ENCODE data around the gene ADCY9.

The ADCY9 gene

DNA sequence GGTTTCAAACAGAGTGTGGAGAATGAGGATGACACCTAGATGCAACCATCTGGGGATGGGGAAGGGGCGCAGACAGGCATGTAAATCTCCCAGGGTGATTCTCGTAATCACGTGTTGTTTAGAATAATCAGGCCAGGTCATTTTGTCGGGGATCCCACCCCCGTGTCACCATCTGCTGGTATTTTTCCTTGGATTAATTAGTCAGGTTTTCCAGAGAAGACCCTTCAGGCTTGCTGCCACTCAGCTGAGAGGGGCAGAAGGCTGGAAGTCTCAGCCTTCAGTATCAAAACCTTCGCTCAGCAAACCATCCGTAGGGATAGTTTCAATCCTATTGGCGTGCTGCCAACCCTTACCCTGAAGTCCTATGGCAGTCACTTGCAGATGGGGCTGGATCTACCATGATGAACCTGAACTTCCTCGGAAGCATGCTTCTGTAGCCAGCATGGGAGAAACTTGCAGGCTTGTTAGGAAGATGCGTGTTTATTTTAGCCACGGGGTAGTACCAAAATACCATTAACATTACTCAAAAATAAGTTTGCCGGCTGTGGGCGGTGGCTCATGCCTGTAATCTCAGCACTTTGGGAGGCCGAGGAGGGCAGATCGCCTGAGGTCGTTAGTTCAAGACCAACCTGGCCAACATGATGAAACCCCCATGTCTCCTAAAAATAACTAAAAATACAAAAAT, 7.5 kb upstream of the ADCY9 start:
- DNase-seq (ENCODE audit: low spot score), result no peak

DNA sequence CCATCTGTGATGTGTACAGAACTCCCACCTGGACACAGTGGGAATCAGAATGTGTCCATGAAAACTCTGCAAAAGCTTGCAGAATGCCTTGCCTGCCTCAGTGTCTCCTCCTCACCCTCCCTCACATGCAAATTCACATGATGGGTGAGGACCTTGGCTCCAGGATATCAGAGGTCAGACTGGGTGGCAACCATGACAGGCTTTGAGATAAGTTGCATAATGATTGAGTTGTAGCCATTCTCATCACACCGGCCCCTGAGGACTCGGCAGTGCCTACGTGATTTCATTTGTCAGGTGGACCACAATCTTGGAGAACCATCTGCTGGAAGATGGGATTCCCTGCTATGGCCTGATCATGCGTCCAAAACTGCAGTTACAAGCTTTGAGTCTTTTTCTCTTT, 3.9 kb upstream of the ADCY9 start:
- no peak for DNase-seq (ENCODE audit: low spot score)

DNA sequence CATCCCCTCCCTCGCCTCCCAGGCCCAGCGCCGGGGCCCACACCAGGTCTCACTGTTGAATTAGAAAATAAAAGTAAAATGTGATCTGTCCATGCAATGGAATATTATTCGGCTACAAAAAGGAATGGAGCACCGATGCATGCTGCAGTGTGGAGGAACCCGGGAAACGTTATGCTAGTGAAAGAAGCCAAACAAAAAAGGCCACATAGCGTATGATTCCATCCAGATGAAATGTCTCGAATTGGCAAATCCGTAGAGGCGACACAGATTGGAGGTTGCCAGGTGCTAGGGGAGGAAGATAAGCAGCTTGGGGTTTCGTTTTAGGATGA, 972 bp upstream of the ADCY9 start:
- no peak for DNase-seq (ENCODE audit: low spot score)

DNA sequence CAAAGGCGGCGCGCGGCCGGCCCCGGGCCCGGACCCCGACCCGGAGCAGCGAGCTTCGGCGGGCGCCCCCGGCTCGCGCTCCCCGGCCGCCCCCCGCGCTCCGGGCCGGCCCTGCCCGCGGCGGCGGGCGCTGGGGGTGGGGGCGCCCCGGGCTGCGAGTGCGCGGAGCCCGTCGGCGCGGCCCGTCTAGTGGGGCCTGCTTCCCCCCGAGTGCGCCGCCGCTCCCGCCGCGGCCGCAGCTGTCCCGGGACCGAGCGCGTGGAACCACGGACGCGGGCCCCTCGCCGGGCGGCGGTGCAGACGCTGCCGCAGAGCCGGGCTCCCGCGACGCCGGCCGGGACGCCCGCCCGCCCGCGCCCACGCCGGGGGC, 308 bp downstream of the ADCY9 start:
- no peak for DNase-seq (ENCODE audit: low spot score)

DNA sequence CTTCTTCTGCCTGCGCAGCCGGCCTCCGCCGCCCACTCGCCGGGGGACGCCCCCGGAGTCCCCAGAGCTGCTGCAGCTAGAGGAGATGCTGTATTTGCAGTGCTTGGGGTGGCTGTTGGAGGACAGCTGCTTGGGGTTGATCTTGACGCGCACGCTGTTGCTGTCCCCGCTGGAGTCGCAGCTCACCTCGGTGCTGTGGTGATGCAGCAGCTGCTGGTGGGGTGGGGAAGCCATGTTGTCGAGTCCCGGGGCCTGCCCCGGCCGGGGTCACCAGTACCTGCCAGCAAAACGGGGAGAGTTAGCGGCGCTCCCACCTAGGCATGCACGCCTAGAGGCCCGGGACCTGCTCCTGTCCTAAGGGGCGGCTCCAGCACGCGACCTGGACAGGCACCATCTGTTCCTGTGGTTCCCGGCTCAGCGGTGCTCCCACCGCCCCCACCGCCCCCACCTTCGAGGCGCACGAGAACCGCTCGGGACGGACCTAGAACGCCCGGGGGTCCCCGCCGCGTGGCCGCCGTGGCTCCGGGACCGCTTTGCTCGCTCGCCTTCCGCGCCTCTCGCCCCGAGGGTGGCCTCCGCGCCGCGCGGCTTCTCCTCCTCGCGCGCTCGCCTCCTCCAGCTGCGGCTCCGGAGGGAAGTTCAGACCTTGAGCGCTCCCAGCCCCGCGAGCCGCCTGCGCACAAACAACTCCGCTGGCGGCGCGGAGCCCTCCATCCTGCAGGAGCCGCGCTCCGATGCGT, 863 bp downstream of the ADCY9 start:
- DNase-seq (ENCODE audit: low spot score), result peak; percentile 72

DNA sequence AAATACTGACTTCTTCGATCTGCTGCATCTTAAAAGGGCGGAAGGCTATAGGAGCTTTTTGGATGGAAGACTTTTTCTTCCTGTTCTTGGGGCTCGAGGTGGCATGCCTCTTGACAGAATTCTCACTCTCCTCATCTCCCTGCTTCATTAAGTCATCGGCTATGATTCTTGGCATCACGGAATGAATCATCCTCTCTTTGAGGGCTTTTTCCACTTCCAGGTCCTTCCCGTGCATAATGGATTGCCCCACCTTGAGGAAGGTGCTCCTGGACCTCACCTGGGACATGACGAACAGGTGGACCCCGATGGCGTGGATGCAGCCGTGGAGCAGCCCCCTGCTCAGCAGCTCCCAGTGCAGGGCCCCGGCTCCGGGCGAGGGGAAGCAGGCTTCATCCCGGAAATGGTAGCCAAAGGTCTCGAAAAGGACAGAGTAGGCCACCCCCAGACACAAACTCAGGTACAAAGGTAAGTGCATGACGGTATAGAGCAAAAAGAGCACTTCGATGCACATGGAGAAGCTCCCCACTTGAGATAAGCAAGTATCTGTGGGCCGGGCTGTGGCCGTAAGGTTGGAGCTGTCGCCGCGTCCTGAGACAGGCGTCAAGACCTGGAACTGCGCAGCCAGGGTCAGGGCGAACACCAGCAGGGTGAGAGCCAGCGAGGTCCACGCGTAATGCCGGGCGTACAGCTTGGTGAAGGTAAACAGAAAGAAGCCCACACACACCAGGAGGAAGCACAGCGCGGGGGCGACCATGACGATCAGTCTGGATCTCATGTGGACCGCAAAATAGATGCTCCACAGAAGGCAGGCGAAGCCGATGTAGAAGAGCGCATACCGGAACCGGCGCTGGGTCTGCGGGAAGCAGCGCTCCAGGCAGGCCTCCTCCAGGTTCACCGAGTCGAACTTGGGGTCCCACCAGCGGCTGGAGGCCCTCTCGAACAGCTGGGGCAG, 1.7 kb downstream of the ADCY9 start:
- no peak for DNase-seq (ENCODE audit: low spot score)

DNA sequence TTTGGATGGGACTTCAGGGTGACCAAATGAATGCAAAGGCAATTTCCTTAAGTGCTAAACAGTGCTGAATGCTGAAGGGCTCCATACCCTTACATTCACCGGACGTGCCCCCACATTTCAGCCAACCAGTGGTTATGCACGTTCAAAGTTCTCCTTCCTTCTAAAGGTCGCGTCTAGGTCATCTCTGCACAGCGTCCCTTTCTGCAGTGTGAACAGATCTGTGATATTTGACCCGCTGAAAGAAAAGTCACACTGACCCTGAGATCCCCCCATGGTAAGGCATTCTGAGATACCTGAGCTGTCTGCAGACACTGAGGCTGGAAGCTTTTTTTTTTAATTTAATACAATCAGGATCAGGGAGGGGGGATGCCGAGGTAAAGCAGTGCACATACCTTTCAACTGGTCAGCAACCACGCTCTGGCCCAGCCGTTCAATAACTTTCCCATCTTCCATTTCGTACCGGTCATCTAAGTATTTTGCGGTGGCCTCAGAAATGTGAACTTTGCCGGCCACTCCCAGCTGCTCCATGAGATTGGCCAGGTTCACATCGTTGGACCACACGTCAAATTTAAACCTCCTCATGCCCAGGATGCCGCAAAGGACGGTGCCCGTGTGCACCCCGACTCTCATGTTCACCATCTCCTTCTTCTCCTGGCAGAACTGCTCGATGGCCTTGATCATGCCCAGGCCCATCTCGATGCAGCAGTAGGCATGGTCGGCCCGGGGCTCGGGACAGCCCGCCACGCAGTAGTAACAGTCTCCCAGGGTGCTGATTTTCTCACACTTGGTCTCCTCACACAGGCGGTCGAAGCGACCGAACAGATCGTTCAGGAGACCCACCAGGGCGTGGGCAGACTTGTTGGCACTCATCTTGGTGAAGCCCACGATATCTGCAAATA, 2.6 kb downstream of the ADCY9 start:
- DNase-seq (ENCODE audit: low spot score), result no peak

DNA sequence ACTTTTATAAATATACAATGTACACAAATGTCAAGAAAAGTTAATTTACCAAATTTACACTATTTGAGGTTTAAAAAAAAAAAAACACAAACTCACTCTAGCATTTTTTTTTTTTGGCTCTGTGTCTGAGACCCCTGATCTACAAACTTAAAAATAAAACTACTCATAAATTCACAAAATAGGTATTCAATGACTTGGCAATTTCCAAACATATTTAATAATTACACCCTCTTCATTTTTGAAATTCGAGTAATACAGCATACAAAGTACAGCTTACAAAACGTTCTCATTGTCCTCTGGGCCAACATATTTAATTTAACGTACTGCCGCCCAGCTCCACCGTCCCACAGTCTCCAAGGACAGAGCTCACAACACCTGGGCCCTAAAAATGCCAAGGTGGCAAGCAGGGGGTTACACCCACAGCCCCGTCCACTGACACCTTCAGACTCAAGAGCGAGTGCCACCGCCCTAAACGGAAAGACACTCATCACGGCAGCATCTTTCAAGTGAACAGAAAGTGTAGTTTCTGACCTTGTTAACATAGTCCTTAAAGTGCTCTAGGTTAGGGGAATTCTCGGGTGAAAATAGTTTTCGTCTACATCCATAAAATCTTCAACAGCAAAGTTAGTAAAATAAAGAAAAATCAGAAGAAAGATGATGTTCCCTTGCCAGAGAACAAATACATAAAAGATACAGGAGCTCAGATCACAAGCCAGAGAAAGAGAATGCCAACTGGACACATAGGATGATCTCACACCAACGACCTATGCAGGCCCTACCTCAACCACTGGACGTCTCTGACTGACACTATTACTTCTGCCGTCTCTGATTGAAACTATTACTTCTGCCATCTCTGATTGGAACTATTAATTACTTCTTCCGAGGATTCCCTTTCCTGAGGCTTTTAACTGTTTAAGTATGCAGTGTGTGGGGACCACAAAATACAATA, 4.2 kb downstream of the ADCY9 start:
- DNase-seq (ENCODE audit: low spot score), result no peak

DNA sequence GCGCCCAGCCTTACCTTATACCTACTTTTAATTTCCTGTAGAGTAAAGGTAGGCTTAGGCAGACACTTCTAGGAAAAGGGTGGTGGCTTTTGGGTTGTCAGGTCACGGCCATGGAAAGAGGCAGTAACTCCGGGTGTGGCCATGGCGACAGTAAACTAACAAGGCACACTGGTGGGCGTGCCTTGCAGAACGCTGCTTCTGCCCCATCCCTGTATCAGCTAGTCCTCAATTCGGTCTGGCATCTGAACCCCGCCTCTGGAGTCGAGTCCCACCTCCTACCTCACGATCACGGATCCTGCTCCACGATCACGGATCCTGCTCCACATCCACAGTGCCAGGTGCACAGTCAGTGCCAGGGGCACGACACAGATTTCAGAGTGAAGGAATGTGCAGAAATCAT, 5.6 kb downstream of the ADCY9 start:
- DNase-seq (ENCODE audit: low spot score), result no peak

DNA sequence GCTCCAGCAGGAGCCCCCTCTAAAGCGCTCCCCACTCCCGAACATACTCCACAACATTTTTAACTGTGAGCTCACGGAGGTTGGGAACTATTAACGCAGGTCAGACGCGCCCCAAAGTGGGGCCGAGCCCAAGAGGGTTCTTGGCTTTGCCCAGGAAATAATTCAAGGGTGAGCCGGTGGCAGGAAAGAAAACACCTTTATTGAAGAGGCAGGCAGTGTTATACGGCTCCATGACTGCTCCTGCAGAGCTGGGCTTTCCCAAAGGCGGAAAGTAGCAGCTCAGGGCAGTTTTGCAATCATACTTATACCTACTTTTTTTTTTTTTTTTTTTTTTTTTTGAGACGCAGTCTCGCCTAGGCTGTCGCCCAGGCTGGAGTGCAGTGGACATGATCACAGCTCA, 6.2 kb downstream of the ADCY9 start:
- no peak for DNase-seq (ENCODE audit: low spot score)

DNA sequence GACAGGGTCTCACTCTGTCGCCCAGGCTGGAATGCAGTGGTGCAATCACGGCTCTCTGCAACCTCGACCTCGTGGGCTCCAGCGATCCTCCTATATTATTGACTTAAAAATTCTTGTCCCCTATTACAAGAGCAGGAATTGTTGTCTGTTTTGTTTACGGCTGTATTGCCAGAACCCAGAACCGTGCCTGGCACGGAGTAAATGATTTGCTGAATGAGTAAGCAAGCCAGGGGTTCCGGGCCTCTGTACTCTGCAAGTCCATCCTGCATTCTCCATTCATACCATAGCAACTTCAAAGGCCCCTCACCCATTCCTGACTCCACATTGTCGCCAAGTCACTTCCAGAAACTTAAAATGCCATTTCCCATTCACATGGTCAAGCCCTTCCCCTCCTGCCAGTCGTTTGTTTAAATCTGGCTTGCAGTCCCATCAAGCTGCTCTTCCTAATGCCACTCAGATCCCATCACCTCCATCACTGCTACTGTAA, 6.9 kb downstream of the ADCY9 start:
- no peak for DNase-seq (ENCODE audit: low spot score)

DNA sequence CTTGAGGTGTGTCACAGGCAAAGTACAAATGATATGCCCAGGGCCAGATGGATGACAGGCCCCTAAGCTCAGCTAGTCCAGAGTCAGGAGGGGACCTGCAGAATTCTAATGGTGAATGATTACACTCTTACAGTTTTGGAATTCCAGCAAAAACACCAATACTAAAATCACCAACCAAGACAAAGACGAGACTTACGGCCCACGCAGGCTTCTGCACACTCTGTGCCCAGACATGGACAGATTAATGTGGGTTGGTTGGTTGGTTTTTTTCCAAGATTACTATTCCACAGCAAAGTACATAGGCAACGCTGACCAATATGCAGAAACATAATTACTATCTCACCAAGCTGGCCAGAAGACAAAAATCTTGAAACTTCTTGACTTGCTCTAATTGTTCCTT, 9.7 kb downstream of the ADCY9 start:
- DNase-seq (ENCODE audit: low spot score), result no peak

DNA sequence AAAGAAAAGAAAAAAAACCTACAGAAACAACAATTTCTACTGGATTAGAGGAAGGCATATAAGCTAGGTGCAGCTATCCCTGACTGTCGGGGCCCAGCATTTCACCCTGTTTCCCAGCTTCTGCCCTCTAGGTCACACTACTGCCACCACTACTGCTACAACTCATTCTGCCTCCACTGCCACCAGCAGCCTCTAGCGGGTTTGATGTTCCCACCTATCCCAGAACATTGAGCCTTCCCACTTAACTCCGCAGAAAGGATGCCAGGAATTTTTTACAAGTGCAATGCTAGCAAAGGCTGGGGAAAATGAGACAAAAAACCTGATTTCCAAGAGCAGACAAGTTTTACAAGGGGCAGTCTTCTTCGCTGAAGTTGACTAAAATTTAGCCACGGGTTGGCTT, 10.4 kb downstream of the ADCY9 start:
- DNase-seq (ENCODE audit: low spot score), result no peak

DNA sequence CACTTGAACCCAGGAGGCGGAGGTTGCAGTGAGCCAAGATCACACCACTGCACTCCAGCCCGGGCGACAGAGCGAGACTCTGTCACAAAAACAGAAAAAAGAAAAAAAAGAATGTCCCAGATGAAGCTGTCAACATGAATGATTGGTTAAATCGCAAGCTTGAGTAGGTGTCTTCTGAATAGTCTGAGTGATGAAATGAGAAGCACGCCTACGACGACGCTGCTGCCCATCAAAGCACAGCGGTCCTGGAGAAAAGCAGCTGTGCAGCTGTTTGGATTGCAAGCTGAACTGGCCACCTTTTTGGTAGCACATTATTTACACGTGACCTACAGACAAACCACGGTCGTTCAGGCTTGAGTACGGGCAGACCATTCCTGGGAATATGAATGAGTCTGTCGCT, 12.5 kb downstream of the ADCY9 start:
- no peak for DNase-seq (ENCODE audit: low spot score)

DNA sequence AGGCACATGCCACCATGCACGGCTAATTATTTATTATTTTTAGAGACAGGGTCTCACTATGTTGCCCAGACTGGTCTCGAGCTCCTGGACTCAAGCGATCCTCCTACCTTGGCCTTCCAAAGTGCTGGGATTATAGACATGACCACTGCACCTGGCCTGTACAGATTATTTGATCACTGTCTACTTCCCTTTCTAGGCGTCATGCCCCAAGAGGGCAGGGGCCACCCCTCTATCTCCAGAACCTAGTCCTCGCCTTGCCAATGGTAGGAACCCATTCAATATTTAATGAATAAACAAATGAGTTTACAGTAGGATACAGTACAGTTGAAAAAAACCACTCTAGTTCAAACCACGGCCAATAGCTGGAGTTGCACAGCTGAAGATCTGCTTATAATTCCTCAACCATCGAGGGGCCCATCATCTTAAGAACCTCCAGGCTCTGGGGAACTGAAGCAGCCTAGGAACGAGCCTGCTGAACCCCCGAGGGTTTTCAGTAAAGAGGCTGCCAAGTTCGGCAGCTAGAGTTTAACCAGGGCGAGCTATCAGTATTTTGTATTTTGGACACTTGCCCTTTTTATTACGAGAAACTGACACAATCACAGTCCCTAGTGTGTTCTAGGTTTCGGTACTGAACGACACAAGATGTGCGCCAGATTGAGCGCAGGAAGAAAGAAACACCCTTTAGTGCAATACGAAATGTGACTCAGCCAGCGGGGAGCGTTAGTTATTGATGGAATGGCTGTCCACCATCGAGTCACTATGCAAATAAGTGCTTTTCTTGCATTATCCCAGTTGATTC, 14.6 kb downstream of the ADCY9 start:
- no peak for DNase-seq (ENCODE audit: low spot score)

DNA sequence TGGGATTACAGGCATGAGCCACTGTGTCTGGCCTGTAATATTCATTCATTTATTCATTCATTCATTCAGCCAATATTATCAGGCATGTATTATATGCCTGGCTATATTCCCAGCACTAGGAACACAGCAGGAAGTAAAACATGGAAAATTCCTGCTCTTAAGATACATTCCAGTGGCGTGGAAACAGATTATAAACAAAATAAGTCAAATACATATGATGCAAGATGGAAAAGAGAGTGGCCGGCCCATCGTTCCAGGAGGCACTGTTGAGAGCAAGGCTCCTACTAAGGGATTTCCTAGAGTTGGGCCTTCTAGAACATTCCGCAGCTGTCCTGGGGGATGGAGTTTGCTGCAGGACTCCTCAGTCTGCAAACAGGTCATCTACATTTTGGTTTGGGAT, 17.7 kb downstream of the ADCY9 start:
- no peak for DNase-seq (ENCODE audit: low spot score)

DNA sequence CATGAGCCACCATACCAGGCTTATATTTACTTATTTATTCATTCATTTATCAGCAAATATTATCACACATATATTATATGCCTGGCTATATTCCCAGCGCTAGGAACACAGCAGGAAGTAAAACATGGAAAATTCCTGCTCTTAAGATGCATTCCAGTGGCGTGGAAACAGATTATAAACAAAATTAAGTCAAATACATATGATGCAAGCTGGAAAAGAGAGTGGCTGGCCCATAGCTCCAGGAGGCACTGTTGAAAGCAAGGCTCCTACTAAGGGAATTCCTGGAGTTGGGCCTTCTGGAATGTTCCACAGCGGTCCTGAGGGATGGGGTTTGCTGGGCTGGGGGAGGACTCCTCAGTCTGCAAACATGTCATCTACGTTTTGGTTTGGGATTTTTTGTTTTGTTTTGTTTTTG, 18.4 kb downstream of the ADCY9 start:
- no peak for DNase-seq (ENCODE audit: low spot score)

DNA sequence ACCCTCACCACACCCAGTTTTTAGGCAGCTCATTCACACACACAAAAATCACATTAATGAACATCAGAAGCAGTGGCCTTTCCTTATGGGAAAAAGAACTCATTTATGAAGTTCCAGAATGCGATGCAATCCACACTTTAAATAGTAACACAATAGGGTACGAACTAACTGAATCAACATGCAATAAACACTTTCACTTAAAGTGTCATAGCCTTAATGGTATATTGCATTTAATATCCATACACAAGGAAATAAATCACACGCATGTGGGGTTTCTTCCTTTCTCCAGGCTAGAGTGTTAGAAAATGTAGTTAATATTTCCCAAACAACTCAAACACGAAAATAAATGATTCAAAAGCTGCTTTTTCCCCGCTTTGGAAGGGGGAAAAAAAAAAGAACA, 19.7 kb downstream of the ADCY9 start:
- no peak for DNase-seq (ENCODE audit: low spot score)

DNA sequence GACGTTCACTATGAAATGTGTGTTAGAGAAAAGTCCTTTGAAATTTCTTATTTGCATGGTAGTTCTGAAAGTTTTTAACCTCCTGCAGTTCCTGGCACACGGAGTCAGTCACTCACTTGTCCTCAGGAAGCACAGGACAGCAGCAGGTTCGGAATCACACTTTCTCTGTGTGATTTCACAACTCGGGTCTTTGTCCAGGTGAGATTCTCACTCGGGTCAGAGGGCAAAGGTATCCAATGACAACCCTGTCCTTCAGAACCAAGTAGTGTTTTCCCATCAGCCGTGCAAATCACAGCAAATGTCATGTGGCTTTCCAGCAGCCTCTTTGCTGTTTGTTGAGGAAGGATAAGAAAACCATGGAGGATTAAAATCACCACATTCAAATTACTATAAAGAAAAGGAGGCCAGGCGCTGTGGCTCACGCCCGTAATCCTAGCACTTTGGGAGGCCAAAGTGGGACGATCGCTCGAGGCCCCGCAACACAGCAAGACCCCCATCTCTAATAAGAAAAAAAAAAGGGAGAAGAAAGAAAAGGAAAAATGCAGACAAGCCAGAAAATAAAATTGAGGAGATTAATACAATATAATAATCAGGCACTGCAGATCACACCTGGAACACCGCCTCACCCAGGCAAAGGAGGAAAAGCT, 22.0 kb downstream of the ADCY9 start:
- DNase-seq (ENCODE audit: low spot score), result no peak
